ENCODE measurements around the gene CCPG1.

CCPG1 gene

GRCh38 chr15:55408012-55408928, at the start of gene CCPG1, which contains the start of gene PIERCE2 (continued):
- TF ChIP-seq ZBTB17 (tag by site-specific recombination; IDR thresholded peaks at IDR 0.05), result peak; percentile 56
- TF ChIP-seq ZNF521 (tag by site-specific recombination; IDR thresholded peaks at IDR 0.05), result no peak
- peak; percentile 97 for TF ChIP-seq ZNF335 (tag by site-specific recombination; conservative IDR thresholded peaks at IDR 0.05)
- no peak for TF ChIP-seq ZNF416 (tag by site-specific recombination; IDR thresholded peaks at IDR 0.05)
- no peak for TF ChIP-seq ZFHX2 (tag by site-specific recombination; conservative IDR thresholded peaks at IDR 0.05)
- TF ChIP-seq ZNF510 (tag by site-specific recombination; IDR thresholded peaks at IDR 0.05; ENCODE audit: insufficient replicate concordance), result no peak
- TF ChIP-seq ZNF404 (tag by site-specific recombination; IDR thresholded peaks at IDR 0.05), result no peak
- TF ChIP-seq ZNF677 (tag by site-specific recombination; IDR thresholded peaks at IDR 0.05), result no peak
- TF ChIP-seq ZNF621 (tag by site-specific recombination; IDR thresholded peaks at IDR 0.05), result no peak
- no peak for TF ChIP-seq HOXC10 (CRISPR knock-in tag; IDR thresholded peaks at IDR 0.05)
- no peak for TF ChIP-seq ZNF169 (tag by site-specific recombination; IDR thresholded peaks at IDR 0.05)
- TF ChIP-seq GFI1B (tag by site-specific recombination; IDR thresholded peaks at IDR 0.05), result no peak
- TF ChIP-seq ZBTB1 (tag by site-specific recombination; IDR thresholded peaks at IDR 0.05), result no peak
- TF ChIP-seq ZEB2 (tag by site-specific recombination; IDR thresholded peaks at IDR 0.05), result peak; percentile 75; the same call in 1 of the 2 replicates
- no peak for TF ChIP-seq SCRT1 (tag by site-specific recombination; IDR thresholded peaks at IDR 0.05; ENCODE audit: borderline replicate concordance)
- TF ChIP-seq ZNF350 (tag by site-specific recombination; IDR thresholded peaks at IDR 0.05), result no peak
- TF ChIP-seq ZNF830 (tag by site-specific recombination; IDR thresholded peaks at IDR 0.05; ENCODE audit: low read depth), result no peak
- TF ChIP-seq KLF16 (tag by site-specific recombination; IDR thresholded peaks at IDR 0.05), result no peak
- no peak for TF ChIP-seq ELK4 (IDR thresholded peaks at IDR 0.05; ENCODE audit: borderline replicate concordance, low read depth, low read length)
- 0 out of 2 replicates have a peak, but pooled peaks have one; percentile 23 for TF ChIP-seq ZNF394 (tag by site-specific recombination; IDR thresholded peaks at IDR 0.05; ENCODE audit: borderline replicate concordance)
- no peak for TF ChIP-seq TSHZ1 (tag by site-specific recombination; IDR thresholded peaks at IDR 0.05; ENCODE audit: borderline replicate concordance)
- no peak for TF ChIP-seq RBAK (tag by site-specific recombination; IDR thresholded peaks at IDR 0.05)
- peak; percentile 58; the same call in 1 of the 2 replicates for TF ChIP-seq MZF1 (tag by site-specific recombination; IDR thresholded peaks at IDR 0.05; ENCODE audit: borderline replicate concordance)
- TF ChIP-seq ZBTB6 (tag by site-specific recombination; IDR thresholded peaks at IDR 0.05), result no peak
- no peak for TF ChIP-seq OVOL3 (tag by site-specific recombination; IDR thresholded peaks at IDR 0.05)
- no peak for TF ChIP-seq ZNF18 (tag by site-specific recombination; IDR thresholded peaks at IDR 0.05)
- TF ChIP-seq AEBP2 (tag by site-specific recombination; IDR thresholded peaks at IDR 0.05; ENCODE audit: borderline replicate concordance), result no peak
- no peak for TF ChIP-seq ZNF658 (tag by site-specific recombination; IDR thresholded peaks at IDR 0.05)
- no peak for TF ChIP-seq ZNF701 (tag by site-specific recombination; IDR thresholded peaks at IDR 0.05)
- TF ChIP-seq ZSCAN16 (tag by site-specific recombination; IDR thresholded peaks at IDR 0.05), result no peak
- TF ChIP-seq ZNF529 (tag by site-specific recombination; IDR thresholded peaks at IDR 0.05; ENCODE audit: insufficient replicate concordance), result no peak
- no peak for TF ChIP-seq SALL2 (tag by site-specific recombination; IDR thresholded peaks at IDR 0.05; ENCODE audit: borderline replicate concordance)
